ENCODE data around the gene MXD1.

Gene MXD1

DNA sequence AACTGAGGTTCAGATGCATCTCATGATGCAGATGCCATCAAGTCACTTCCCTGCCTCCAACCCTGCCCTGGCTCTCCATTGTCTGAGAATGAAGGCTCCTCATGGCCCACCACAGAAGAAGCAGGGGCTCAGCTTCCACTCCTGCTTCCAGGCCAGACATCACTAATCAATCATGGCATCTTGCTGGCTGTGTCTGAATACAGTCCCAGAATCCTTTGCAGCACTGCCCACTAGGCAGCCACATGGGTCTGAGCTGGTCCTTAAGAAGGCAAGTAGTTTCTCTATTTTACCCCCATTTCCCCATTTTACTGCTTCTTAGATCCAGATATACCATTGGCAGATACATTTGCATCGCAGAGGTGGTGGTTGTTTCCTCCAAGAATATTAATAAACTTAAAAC is 39.2 kb downstream of the MXD1 start:
- no peak for DNase-seq

DNA sequence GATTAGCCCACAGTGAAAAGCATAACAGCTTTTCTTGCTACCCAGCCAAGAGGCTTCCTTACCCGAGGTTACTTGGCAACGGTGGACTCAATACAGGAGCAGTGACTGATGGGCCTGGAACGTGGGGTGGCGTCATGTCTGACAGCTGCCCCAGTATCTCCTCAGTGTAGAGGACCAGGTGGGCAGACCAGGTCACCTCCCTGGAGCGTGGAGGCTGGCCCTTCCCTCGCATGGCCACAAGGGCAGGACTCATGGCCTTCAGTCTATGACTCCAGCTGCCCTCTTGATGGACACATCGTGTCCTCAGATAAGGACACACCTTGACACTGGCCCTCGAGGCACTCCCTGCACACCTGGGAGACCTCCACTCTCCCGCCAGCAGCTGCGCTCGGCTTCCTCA is 40.1 kb downstream of the MXD1 start:
- DNase-seq, result no peak

DNA sequence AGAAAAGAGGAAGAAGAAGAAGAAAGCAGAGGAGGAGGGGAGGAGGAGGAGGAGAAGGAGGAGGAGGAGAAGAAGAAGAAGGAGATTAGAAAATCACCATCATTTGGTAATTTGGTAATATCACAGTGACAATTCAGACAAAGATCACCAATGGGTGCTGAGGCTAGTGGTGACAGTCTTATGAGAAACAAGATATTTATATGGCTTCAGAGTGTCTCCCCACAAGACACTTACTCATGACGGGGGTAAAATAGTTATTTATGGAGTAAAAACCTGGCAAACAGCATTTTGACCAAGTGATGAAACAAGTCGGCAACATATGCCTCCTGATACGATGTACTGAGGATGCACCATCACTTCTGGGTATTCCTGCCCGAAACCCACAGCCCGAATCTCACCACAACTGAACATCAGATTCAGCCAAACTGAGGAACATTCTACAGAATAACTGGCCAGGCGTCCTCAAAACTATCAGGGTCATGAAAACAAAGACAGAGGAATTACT is 41.6 kb downstream of the MXD1 start:
- no peak for DNase-seq

DNA sequence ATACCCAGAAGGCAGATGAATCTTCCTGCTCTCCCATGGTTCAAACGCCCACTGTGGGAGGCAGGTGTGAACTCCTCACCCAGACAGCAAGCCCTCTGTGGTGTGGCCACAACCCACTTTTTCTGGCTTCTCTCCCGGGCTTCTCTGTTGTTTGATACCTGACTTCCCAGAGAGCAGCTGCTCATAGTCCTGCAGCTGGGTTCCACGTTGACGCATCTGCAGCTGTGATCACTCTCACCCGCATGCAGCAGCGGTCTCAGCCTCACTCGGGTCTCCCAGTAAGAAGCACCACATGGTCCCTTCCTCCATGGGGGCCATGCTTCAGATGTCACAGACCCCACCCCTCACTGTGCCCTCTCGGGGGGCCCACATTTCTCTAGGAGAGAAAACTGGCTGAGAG is 43.1 kb downstream of the MXD1 start:
- no peak for DNase-seq

DNA sequence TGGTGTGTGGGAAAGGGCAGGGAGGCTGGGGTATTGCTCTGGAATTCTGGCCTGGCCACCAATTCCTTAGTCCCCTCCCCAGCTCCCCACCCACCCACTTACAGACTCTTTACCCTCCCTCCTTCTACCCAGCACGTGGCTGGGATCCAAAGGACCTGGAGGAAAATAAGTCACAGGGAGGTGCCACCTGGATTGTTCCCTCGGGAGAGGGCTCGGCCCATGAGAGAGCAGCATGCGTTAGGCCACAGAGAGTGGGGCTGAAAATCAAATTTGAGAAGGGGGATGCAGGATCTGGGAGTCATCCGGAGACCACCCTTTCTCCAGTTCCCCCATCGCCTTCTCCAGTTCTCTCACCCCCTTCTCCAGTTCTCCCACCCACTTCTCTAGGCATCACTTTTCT is 43.6 kb downstream of the MXD1 start:
- no peak for DNase-seq

DNA sequence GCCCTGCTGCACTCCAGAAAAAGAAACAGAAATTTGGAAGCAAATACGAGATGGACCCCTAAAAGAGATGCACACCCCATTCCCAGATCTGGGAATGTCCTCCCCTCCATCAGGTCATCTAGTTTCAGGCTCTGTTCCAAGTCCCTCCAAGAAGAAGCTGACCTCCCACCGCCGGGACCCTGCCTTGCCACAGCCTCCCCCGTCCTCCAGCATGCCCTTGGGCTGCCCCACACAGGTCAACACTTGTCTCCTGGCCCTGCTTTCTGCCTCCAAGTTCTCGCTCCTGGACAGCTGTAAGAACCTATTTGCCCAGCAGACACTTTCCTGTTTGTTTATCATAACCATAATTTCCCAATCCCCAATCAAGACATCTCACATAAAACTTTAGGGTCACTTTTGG is 44.5 kb downstream of the MXD1 start:
- no peak for DNase-seq

DNA sequence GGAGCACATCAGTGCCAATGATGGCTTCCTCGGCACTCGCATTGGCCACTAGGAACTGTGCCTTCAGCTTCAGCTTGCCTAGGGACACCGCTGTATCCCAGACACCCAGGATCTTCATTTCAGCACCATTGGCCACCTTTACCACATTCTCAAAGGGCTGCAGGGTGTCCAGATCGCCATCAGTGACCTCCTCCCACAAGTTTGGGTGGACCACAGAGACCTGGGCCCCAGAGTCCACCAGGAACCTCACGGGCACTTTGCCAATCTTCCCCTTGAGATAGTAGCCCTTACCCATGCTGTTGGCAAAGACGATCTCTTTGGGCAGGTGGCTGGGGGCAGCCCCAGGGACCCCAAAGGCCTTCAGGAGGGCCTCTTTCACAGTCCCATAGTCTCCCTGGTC is 45.9 kb downstream of the MXD1 start:
- DNase-seq, result no peak

DNA sequence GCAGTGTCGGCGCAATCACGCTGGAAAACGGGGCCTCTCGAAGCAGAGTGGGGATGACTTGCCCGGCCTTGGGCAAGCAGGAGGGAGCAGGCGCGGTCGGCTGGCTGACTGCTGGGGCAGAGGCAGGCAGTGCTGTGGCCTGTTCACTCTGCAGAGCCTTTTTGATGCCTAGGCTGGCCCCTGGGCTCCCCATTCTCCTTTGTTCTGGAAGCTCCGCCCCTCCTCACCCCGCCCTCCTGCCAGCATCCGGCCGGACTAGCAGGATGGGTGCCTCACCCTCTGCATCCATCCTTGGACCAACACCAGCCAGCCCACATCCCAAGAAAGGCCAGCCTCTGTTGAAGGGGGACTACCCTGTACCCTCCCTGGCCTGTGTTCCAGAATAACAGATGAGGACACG is 46.6 kb downstream of the MXD1 start, which contains the start of gene ASPRV1:
Gene ASPRV1, minus strand, starts transcription at position 136 of the 400 bp plus-strand sequence. CDS start 195 bp downstream, outside the sequence.
- DNase-seq, result no peak

DNA sequence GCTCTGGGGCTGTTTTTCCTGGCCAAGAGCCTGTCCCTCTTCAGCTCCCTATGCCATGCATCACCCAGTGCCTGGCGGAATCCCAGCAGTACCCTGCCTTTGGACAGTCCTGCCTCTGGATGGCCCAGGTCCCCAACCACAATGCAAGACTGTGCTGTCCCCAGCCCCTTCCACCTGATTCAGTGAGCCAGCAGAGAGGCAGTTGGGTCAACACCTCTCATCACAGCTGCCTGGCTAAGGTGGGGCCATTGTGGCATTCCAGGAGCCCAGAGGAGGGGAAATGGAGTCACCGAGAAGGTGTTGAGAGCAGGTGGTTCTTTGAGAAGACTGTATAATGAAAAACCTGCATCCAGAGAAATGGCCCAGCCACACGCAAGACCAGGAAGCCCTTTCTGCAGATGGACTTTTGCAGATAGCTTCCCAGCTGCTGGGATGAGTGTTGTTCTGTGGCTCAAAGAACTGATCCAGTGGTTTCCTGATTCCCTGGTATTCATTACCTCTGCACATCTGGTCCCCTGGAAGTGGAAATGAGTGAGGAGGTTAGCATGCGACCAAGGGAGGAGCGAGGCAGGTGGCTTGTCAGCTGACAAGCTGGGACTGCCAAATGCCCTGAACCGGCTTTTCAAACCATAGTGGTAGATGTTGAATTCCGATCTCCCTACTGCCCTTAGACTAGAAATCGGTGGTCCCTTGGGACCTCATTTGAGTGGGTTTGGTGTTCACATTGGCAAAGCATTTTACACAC is 48.2 kb downstream of the MXD1 start:
- DNase-seq, result no peak

DNA sequence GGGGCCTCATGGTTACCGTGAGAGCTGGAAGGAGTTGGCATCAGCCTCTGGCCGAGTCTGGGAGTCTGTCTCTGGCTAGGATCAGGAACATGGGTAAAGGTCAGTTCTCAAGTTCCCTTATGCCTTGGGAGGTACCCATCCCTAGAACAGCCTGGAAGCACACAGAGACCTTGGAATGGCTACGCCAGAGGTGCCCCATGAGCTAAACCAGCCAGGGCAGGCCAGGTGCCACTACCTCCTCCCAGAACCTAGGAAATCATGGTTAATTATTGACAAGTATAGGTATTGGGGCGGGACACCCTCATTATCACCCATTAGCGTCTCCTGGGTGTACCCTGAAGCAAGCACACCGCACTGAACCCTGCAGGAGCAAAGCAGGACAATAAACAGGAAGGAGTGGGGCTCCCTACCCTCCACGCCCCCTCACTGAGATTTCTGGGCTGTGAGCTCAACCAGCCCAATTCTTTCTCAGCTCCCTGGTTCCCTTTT is 49.5 kb downstream of the MXD1 start:
- DNase-seq, result no peak

DNA sequence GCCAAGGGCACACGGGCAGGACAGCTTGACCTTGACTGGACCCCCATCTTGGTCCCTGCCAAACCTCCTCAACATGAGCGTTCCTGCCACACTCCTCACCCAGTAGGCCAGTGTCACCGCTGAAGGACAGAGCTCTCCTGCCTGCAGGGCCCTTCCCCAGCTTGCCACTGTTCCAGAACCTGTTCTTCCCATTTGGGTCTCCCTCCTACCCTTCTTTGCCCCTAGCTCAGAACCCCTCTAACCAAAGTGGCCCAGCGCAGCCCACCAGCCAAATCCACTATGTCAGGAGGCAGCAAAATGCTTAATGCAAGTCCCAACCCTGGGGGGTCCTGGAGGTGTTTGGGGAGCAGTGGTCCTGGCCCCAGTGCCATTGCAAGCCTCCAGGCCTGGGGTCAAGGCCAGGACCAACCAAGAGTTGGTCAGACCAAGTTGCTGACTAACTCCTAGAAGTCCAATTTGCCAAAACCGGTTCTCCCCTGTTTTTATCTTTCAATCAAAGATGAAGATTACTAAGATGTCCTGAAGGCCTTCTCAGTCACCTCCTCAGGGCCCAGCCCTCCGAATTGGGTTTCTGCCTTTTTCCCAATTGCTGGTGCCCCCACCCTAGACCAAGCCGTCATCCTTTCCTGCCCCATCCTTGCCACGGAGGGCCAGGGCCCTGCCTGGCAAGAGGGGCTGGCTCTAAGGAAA is 51.0 kb downstream of the MXD1 start:
- DNase-seq, result no peak

DNA sequence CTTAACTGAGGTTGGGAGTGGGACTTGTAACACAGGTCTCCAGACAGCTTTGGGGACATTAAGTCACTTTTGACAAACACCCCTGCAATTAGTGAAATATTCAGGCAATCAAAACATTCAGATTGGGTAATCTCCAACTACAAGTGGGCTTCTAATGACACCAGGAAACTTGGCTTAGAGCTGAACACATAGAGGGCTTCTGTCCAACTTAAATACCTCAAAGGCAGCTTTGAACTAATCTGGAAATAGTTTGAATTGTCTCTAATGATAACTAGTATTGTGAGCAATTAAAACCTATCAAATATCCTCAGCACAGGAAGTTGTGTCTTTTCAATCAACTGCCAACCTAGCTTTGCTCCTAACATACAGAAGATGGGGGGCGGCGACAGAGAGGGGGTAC is 51.6 kb downstream of the MXD1 start:
- DNase-seq, result no peak

DNA sequence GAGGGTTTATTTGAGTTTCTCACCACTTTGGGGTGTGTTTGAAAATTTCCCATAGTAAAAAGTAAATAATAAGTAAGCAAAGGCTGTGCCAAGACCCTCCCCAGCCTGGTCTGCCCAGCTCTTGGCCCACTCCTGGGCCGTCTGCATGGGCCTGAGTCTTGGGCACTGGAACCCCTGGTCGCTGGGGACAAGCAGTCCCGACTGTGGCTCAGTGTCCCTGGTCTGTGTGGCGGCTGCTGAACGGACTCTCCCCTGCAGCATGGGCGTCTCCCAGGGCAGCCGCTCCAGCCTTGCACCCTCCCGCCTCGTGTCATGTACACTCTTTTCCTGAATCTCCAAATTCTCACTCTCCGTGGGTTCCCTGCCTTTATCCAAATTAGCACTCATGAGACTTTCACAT is 53.7 kb downstream of the MXD1 start:
- DNase-seq, result no peak

DNA sequence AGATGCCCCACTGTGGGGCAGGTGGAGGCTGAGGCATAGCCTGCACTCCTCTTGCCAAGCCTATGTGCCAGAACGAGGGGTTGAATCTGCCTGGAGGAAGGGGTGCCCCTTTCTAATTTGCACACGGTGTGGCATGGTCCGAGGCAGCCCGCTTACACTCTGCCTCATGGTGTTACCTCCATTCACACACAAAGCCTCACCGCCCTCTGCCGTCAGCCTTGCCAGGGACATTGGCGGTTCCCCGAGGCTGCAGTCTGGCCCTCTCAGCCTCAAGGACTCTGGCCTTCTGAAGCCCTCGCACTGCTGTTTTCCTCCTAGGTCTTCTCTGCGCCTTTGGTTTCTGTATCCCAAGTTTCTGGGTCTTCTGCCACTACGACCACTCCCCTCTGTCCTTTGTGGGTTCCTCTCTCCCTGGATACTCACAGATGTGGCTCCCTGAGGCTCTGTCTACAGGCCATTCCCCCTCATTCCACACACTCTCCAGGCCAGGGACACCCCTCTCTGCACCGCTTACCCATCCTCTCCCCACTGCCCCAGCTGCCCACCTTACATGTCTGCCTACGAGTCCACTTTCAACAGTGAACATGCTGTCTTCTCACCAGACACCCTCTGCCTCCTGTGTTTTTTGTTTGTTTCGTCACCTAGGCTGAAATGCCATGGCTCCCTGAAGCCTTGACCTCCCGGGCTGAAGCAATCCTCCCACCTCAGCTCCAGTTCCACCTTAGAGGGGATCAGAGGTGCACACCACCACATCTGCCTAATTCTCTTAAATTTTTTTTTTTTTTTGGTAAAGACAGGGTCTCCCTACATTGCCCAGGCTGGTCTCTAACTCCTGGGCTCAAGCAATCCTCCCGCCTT is 54.4 kb downstream of the MXD1 start:
- no peak for DNase-seq

DNA sequence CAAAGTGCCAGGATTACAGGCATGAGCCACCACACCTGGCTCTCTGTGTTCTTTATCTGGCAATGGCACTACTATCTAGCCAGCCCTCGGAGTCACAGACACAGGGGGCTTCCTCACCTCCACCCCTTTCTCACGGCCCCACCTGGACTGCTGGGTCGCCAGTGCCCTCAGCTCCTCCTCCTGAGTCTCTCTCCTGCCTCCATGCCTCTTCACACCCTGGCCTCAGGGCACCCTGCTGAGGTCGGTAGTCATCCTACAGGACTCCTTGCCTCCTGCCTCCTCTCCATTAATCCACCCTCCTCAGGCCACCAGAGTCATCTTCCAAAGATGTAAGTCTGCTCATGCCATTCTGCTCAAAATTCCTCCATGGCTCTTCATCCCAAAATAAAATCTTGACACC is 55.1 kb downstream of the MXD1 start:
- DNase-seq, result no peak

DNA sequence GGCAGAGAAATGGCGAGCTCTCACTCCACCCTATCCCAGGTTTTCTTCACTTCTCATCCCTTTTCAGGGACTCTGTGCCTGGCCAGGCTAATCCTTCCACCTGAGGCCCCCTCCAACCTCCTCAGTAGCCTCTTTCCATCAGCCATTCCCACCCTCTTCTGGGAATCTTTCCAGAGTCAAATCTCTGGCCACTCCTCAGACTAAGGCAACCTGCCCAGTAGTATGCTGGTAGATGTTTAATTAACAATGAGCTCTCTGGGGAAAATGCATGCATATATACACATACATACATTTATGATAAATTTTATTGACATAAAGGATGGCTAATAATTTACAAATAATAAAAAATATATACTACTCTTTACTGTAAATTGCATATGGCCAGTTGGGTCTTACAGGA is 57.9 kb downstream of the MXD1 start:
- DNase-seq, result no peak

DNA sequence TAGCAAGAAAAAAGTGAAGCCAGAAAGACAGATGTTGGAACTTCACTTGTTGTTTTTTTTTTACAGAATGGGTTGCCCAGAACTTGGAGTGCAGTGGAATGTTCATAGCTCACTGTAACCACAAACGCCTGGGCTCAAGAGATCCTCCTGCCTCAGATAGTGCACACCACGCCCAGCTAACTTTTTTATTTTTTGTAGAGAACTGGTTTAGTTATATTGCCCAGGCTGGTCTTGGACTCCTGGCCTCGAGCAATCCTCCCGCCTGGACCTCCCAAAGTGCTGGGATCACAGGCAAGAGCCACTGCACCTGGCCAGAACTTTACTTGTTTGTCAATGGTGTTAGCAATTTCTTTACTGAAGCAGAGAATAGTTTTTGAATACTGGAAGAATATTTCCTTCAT is 58.4 kb downstream of the MXD1 start:
- no peak for DNase-seq

DNA sequence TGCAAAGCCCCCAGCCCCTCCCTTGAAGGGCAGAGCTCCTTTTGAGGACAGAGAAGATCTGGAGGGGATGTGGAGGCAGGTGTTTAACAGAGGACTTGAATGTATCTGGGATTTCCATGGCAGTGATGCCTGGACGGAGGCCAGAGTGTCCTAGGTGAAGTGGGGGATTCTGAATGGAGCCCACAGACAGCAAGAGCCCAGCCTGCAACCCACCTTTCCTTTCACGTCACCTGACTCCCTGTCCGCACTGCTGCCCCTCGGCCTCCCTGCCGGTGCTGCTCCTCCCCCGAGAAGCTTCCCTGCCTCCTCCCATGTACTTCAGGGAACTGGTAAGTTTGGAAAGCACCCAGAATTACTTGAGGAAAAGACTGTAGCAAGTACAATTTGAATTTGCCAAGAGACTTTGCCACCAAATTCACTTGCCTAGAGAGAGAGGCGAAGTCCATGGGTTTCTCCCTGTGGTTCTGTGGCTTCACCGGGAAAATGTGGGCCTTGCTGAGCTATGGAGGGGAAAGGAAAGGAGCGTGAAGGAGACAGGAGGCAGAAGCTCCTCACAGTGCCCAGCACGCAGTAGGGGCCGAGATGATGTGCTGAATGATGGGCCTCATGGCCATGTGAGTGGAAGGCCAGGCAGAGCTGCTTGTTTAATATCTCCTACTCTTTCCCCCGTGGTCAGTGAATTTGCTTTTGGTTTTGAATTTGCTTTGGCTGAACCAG is 60.4 kb downstream of the MXD1 start:
- no peak for DNase-seq

DNA sequence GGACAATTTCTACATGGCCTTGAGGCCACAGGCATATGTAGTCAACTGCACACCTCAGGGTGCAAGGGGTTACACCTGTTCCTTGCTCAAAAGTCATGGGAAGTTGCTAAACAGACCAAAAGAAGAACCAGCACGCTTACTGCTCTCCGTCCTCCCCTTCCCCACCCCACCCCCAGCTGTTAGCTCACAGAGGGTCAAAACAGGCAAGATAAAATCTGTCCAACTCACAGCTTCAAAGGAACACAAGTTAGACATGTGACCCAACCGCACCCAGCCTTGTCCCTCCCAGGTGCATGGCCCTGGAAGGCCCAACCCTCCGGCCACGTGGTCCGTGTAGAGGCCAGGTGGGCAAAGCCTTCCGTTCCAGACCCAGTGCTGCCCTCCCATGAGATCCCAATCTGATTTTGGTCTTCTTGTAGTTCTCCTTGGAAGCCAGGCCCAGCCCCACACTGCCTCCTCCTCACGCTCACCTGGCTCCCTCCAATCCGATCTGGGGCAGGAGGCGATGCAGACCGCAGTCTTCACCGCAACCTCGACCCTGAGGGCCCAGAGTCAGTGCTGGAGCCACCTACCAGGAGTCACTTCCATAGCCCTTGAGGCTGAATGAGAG is 61.0 kb downstream of the MXD1 start:
- DNase-seq, result no peak

DNA sequence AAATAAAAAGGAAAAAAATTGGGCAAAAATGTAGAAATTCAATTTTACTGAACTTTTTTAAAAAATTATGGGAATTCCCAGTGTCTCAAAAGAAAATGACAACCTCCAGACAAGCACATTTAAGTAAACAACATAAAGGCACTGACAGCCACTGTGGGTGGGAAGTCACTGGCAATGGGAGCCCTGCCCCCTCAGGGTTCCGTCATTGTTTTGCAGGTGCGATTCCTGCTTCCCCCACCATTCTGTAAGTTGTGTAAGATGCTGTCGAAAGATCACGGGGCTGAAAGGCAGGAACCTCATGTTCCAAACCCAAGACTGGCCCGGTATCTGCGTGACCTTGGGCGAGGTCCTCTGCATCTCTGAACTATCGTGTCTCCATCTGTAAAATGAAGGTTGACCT is 62.3 kb downstream of the MXD1 start:
- DNase-seq, result no peak

DNA sequence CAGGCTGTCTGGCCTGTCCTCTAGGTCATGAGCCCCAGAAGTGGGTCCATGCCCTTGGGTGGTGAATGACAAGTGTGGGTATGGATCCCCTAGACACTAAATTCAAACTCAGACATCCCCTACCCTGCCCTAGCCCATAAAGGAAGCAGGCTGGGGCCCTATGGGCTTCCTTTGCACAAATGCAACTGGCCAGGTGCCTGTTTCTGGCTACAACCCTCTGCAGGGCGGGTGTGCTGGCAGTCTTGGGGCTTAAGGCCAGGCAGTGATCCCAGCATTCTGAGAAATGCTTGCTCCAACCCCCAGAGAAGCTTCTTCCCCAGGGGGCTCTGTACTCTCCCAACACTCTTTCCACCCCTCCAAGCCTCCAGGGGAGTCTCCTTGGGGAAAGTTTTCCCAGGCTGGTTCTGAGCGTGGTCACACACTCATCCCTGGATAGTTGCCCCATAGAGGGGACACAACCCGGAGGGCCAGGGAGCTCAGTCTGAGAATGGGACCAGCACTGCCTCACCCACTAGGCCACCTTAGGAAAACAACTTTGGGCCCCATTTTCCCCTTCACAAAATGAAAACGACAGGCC is 63.1 kb downstream of the MXD1 start:
- no peak for DNase-seq

Data from CD4-positive, alpha-beta T cell treated with Interleukin-4 for 4 hours (primary cell).